WI38 (cell line): ENCODE data around the gene PAPPA.

ENCODE experiments used
- H3K4me3 ChIP-seq: 2 replicates; pipeline ENCODE4 v1.5.1; 2011; ENCODE audit warnings: low read depth, mild to moderate bottlenecking, control low read depth, low read length
- CTCF ChIP-seq: IDR thresholded peaks from 2 replicates; pipeline ENCODE4 v1.5.1; 2012; ENCODE audit warnings: low read depth, mild to moderate bottlenecking, control low read depth, low read length

The PAPPA gene

GRCh38 chr9:116322521-116322920, 168.9 kb downstream of the PAPPA start:
- TF ChIP-seq CTCF, result no peak
- H3K4me3 ChIP-seq, result no peak overlapping the region

- no peak overlapping the region for H3K4me3 ChIP-seq
- TF ChIP-seq CTCF, result no peak
These were observed 169.4 kb downstream of the PAPPA start for GRCh38 chr9:116323012-116323411.

- H3K4me3 ChIP-seq, result no peak overlapping the region
- no peak for TF ChIP-seq CTCF
These were observed 170.0 kb downstream of the PAPPA start for GRCh38 chr9:116323571-116323970.

- H3K4me3 ChIP-seq, result no peak overlapping the region
- no peak for TF ChIP-seq CTCF
These were observed 172.3 kb downstream of the PAPPA start for GRCh38 chr9:116325924-116326323.

- no peak overlapping the region for H3K4me3 ChIP-seq
- TF ChIP-seq CTCF, result no peak
These were observed 174.3 kb downstream of the PAPPA start for GRCh38 chr9:116327701-116328405.

GRCh38 chr9:116329470-116329869, 175.9 kb downstream of the PAPPA start:
- H3K4me3 ChIP-seq, result no peak overlapping the region

More at GRCh38 chr9:116329470-116329869, 175.9 kb downstream of the PAPPA start:
- TF ChIP-seq CTCF, result no peak
